Measurements from ENCODE around the gene SLC22A7.

GRCh38 chr6:43268355-43268700 is 29.7 kb upstream of the SLC22A7 start:
- TF ChIP-seq CTCF (IDR thresholded peaks at IDR 0.05; ENCODE audit: insufficient read depth, low read length, poor library complexity, severe bottlenecking) (no peak), EZH2phosphoT487 (conservative IDR thresholded peaks at IDR 0.05; ENCODE audit: low read length) (no peak)
